Left forelimb (tissue), 1 donor: ENCODE results near the gene SNAPC4.
"Not testable (repeated sequence)": the region's sequence is repeated elsewhere in the genome, so short reads cannot be mapped to it uniquely, and the experiment has no call there.

Experiments
- DNase-seq: peaks from one replicate; pipeline ENCODE4 v3.0.0-alpha.2; 2018; ENCODE audit warnings: low spot score

Gene SNAPC4

DNA sequence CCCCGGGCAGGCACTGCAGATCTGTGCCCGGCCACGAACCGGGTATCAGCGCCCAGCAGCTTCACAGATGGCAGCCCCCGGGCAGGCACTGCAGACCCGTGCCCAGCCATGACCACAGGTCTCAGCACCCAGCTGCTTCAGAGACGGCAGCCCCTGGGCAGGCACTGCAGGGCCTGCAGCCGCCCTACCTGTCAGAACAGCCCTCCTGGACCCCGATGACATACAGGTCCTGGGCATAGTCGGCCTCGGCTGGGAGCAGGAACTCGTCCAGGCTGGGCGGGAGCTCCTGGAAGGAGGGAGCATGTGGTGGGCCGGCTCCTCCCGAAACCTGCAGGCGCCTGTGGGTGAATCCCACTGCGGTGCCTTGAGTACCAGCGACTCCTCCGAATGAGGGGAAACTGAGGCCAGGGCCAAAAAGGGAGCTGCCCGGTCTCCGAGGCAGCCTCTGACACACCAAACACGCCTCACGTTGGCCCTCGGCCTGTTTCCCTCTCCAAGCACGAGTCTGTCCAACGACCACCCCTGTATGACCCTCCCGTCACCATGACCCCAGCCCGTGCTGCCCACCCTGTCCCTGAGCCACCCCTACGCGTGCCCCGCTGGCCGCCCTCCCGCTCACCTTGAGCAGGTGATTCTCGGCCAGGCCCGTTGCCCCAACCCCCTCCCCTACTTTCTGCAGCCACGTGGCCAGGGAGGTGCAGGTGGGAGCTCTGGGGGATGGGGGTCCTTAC, 34.0 kb upstream of the SNAPC4 start:
- no peak for DNase-seq

- no peak for DNase-seq
Observed at GRCh38 chr9:136433043-136433715, 33.2 kb upstream of the SNAPC4 start.

DNA sequence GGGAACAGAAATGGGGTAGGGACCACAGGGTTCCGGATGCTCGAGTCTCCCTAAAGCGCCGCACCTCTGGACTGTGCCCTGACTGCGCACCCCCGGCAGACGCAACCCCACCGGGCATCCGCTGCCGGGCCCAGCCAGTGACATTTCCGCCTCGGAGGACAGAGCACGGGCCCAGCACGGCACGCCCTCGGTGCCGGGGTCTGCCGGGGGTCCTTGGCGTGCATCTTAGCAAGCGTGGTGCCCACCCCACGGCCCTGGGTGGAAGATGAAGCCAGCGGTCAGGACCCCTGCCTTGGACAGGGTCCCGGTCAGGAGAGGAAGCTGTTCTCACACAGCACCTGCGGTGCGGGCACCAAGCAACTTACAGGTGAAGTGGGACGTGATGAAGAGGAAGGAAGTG, 32.6 kb upstream of the SNAPC4 start:
- DNase-seq = no peak

- DNase-seq = no peak
Observed at GRCh38 chr9:136431782-136432350, 31.9 kb upstream of the SNAPC4 start.

DNA sequence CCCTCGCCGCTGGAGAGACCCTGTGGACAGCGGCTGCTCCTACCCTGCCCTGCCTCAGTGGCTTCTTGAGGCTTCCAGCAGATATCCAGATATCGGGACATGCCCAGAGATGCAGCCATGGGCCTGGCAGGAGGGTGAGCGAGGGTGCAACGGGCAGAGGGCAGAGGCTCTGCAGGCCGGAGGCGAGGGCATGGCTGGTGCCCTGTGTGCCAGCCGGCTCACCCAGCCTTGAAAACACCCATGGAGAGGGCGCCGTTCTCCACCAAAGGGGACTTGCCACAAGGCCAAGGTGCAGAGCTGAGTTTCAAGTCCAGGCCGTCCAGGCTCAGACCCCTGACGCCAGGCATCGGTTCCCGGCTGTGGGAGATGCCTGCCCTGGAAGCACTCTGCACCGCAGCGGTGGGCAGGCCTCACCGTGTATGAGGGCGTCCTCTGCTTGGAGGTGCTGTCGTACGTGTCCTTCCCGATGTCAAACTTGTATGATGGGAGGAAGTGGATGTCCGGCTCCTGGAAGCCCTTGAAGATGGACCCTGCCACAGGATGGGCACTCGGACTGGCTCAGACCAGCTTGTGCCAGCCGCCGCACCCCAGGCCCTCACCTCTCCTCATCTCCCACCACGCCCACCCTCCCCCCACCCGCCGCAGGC, 30.7 kb upstream of the SNAPC4 start:
- DNase-seq = no peak

DNA sequence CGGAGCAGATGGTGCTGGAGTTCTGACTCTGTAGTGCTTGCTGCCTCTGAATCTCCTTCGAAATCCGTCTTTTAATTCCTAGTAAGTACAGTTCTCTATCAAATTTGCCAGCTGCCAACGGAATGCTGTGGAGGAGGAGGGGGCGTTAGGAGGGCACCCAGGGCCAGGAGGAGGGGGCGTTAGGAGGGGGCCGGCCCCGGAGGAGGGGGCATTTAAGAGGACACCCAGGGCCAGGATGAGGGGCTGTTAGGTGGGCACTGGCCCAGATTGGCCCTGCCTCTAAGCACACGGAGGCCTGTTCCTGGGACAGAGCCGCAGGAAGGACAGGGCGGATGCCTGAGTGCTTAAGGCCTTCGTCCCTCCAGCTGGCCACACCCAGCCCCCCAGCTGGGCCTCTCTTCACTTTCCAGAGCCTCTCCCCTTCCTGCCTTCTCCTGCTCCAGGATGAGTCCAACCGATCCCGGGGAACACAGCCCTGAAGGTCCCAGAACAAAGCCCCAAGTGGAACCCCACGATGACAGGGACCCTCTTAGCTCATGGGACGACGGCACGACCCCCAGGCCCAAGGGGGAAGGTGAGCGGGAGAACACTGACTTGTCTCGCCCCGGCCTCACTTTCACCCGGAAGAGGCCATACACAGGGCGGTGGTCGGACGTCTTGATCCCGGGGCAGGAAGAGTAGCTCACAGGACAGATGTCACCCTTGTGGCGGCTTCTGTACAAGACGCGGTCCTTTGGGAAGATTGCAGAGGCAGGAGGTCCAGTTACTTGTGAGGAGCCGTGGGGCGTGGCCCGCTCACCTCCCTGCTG, 29.9 kb upstream of the SNAPC4 start:
- no peak for DNase-seq

DNA sequence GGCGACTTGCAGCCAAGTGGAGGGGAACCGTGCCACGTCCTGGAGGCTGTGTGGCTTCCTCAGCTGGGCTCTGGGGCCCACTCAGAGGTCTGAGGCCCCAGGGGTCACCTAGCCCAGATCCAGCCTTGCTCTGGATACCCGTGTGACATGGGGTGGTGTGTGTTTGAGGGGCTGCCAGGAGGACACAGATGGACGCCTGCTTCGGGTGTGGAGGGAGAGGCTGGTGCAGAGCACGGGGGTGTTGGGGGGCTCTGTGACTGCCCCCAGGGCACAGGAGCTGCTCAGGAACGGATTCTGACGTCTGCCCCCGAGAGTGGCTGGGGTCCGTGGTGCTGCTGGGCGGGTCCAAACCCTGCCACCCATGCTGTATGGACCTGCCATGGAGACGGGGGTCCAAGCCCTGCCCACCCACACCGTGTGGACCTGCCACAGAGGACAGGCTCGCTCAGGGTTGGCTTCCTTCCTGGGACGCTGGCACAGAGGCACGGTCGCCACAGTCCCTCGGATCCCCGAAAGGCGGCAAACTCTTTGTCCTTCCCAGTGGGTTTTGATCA, 29.2 kb upstream of the SNAPC4 start:
- no peak for DNase-seq

DNA sequence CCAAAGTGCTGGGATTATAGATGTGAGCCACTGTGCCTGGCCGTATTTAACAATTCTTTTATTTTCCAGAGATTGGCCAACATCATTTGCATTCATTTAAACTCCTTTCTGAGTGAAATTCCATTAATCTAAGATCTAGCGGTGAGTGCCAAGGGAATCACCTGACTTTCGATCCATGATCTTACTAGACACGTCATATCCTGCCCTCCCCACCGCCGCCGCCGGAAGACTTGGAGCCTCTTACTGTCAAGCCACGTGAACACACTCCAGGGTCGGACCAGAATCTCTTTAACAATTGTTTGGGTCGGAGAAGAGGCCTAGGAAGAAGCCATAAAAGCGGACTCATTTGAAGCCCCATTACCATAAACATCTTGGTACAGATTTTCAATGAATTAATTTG, 26.8 kb upstream of the SNAPC4 start:
- DNase-seq = no peak

DNA sequence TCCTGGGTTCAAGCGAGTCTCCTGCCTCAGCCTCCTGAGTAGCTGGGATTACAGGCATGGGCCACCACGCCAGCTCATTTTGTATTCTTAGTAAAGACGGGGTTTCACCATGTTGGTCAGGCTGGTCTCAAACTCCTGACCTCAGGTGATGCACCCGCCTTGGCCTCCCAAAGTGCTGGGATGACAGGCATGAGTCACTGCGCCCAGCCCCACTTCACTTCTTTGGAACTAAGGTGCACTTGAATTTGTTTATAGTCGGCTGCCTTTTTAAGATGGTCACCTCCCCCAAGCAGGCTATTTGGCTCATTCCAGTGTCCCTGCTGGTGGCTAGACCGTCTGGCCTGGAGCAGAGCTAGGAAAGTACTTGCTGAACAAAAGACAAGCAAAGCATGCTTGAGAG, 25.4 kb upstream of the SNAPC4 start:
- not testable (repeated sequence) for DNase-seq

- DNase-seq = no peak
Observed at GRCh38 chr9:136424750-136425362, 24.9 kb upstream of the SNAPC4 start.

GRCh38 chr9:136423432-136424146, 23.6 kb upstream of the SNAPC4 start:
- DNase-seq = no peak

- DNase-seq = no peak
Observed at GRCh38 chr9:136422876-136423275, 22.9 kb upstream of the SNAPC4 start.

- DNase-seq = no peak
Observed at GRCh38 chr9:136421791-136422190, 21.8 kb upstream of the SNAPC4 start.

- DNase-seq = no peak
Observed at GRCh38 chr9:136419092-136419420, 19.1 kb upstream of the SNAPC4 start.

GRCh38 chr9:136418182-136419091, 18.5 kb upstream of the SNAPC4 start:
- no peak for DNase-seq

DNA sequence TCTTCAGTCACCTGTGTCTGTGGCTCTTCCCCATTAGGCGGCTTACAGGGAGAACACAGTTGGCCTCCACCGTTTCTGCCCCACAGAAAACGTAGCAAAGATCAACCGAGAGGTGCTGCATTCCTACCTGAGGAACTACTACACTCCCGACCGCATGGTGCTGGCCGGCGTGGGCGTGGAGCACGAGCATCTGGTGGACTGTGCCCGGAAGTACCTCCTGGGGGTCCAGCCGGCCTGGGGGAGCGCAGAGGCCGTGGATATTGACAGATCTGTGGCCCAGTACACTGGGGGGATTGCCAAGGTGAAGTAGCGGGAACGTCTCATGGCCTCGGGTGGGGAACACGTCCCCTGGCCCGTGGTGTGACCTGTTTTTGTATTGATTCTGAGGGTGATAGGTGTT, 16.9 kb upstream of the SNAPC4 start:
- no peak for DNase-seq

- no peak for DNase-seq
Observed at GRCh38 chr9:136416427-136416826, 16.5 kb upstream of the SNAPC4 start.

DNA sequence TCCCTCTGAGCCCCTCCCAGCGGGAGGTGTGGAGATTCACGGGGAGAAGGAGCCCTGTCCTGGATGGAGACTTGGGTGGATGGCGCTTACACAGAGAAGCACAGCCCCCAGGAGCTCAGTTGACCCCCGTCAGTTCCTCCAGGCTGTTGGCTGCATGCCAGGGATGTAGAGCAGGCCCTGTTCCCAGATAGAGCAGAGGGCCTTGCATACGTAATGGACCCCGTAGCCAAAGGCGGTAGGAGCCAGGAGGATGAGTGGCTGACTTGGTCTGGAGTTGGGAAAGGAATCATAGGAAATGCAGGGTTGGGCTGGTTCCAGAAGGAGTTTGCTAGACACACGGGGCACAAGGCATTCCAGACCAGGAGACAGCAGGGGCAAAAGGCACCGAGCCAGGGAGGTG, 13.0 kb upstream of the SNAPC4 start:
- no peak for DNase-seq

DNA sequence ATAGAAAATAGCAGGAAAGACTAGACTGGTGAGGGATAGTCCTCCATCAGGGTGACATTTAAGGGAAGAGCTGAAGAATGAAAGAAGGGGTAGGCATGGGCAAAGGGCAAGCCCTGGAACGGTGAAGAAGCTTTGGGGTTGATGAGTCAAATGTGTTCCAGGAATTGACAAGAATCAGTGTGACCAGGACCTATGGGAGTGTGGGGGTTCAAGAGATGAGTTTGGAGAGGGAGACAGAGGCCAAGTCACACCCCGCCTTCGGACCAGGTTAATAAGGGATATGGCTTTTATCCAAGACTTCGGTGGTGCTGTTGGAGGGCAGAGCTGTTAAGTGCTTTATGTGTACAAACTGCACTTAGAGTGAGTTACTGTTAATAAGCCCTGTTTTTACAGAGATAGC, 11.4 kb upstream of the SNAPC4 start:
- no peak for DNase-seq
